Measurements from ENCODE around the gene TLL2.

DNA sequence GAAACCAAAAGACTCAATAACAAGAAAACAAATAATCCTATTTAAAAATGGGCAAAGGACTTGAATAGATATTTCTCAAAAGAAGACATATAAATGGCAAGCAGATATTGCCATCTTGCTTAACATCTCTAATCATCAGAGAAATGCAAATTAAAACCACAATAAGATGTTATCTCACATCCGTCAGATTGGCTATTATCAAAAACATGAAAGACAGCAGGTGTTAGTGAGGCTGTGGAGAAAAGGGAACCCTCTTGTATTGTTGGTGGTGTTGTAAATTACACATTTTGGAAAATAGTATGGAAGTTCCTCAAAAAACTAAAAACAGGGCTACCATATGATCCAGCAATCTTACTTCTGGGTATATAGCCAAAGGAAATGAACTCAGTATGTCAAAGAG, 180.6 kb downstream of the TLL2 start:
- no peak for TF ChIP-seq POLR2A (IDR thresholded peaks at IDR 0.05; ENCODE audit: low read depth, low read length)
- TF ChIP-seq, protein P1, sequence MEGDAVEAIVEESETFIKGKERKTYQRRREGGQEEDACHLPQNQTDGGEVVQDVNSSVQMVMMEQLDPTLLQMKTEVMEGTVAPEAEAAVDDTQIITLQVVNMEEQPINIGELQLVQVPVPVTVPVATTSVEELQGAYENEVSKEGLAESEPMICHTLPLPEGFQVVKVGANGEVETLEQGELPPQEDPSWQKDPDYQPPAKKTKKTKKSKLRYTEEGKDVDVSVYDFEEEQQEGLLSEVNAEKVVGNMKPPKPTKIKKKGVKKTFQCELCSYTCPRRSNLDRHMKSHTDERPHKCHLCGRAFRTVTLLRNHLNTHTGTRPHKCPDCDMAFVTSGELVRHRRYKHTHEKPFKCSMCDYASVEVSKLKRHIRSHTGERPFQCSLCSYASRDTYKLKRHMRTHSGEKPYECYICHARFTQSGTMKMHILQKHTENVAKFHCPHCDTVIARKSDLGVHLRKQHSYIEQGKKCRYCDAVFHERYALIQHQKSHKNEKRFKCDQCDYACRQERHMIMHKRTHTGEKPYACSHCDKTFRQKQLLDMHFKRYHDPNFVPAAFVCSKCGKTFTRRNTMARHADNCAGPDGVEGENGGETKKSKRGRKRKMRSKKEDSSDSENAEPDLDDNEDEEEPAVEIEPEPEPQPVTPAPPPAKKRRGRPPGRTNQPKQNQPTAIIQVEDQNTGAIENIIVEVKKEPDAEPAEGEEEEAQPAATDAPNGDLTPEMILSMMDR (conservative IDR thresholded peaks at IDR 0.05; ENCODE audit: low read depth, low read length): no peak
- no peak for TF ChIP-seq MAFK (IDR thresholded peaks at IDR 0.05; ENCODE audit: low read depth, low read length)
- no peak for TF ChIP-seq RFX5 (IDR thresholded peaks at IDR 0.05; ENCODE audit: low read depth, low read length)
- TF ChIP-seq RCOR1 (IDR thresholded peaks at IDR 0.05; ENCODE audit: insufficient replicate concordance, low read length): no peak
- no peak for TF ChIP-seq CEBPB (IDR thresholded peaks at IDR 0.05; ENCODE audit: low read depth, low read length)
- no peak for TF ChIP-seq BHLHE40 (IDR thresholded peaks at IDR 0.05; ENCODE audit: low read depth, low read length)
- TF ChIP-seq MAZ (IDR thresholded peaks at IDR 0.05; ENCODE audit: borderline replicate concordance, low read depth, low read length): no peak
- TF ChIP-seq SMC3 (IDR thresholded peaks at IDR 0.05; ENCODE audit: low read depth, low read length): no peak
- TF ChIP-seq RAD21 (IDR thresholded peaks at IDR 0.05; ENCODE audit: low read length): no peak
- TF ChIP-seq FOS (IDR thresholded peaks at IDR 0.05; ENCODE audit: low read depth, low read length): no peak
